ENCODE data around the gene ARL5C.

DNA sequence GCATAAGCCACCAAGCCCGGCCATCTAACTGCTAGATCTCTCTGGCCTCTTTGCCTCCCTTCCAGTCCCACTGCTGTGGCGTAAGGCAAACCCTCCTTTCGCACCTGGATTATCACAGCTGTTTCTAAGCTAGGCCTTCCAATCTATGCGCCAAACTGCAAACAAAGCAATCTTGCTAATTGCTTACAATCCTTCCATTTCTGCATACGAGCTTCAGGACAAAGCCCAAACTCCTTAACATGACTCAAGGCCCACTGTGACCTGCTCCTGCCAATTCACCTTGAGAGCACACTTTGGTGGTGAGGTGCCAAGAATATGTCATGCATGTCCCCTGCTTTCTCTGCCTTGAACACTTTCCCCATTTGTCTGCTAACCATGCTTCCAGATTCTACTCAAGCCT, 6.0 kb upstream of the ARL5C start:
- TF ChIP-seq, protein P1, sequence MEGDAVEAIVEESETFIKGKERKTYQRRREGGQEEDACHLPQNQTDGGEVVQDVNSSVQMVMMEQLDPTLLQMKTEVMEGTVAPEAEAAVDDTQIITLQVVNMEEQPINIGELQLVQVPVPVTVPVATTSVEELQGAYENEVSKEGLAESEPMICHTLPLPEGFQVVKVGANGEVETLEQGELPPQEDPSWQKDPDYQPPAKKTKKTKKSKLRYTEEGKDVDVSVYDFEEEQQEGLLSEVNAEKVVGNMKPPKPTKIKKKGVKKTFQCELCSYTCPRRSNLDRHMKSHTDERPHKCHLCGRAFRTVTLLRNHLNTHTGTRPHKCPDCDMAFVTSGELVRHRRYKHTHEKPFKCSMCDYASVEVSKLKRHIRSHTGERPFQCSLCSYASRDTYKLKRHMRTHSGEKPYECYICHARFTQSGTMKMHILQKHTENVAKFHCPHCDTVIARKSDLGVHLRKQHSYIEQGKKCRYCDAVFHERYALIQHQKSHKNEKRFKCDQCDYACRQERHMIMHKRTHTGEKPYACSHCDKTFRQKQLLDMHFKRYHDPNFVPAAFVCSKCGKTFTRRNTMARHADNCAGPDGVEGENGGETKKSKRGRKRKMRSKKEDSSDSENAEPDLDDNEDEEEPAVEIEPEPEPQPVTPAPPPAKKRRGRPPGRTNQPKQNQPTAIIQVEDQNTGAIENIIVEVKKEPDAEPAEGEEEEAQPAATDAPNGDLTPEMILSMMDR (conservative IDR thresholded peaks at IDR 0.05; ENCODE audit: low read length): no peak
- no peak for TF ChIP-seq EZH2phosphoT487 (IDR thresholded peaks at IDR 0.05; ENCODE audit: borderline replicate concordance, low read depth, low read length)
